ENCODE data around the gene RAB3D. TPM values are rescaled to one million over a fixed set of nuclear protein-coding genes. Genes with fewer than 3 reads are reported as not detected.

Gene RAB3D
- polyA plus RNA-seq, 5 donors, result 13.6 to 22.3 (median 16.6) TPM

GRCh38 chr19:11304936-11305335 is 34.5 kb downstream of the RAB3D start:
- no peak for DNase-seq

GRCh38 chr19:11300811-11301120 is 38.7 kb downstream of the RAB3D start:
- no peak for DNase-seq

- DNase-seq, result no peak
These were observed 39.3 kb downstream of the RAB3D start for GRCh38 chr19:11299946-11300810.

GRCh38 chr19:11296264-11296663 is 43.2 kb downstream of the RAB3D start:
- DNase-seq, result no peak

GRCh38 chr19:11295665-11296245 is 43.7 kb downstream of the RAB3D start, which contains the start of gene TSPAN16:
TSPAN16 (plus strand) TSS chr19:11296160; CDS start chr19:11296298, 138 bp downstream.
- DNase-seq, result no peak

- no peak for DNase-seq
These were observed 44.3 kb downstream of the RAB3D start for GRCh38 chr19:11295180-11295579.

- peak; percentile 94 to 95 for DNase-seq
These were observed 45.7 kb downstream of the RAB3D start for GRCh38 chr19:11293433-11294389.

- DNase-seq, result no peak
These were observed 47.5 kb downstream of the RAB3D start for GRCh38 chr19:11291991-11292390.

GRCh38 chr19:11291415-11291814 is 48.0 kb downstream of the RAB3D start:
- DNase-seq, result no peak

GRCh38 chr19:11290256-11290655 is 49.2 kb downstream of the RAB3D start:
- DNase-seq, result no peak

- no peak for DNase-seq
These were observed 51.1 kb downstream of the RAB3D start for GRCh38 chr19:11288349-11288748.

GRCh38 chr19:11286312-11286974 is 53.0 kb downstream of the RAB3D start:
- DNase-seq, result peak; percentile 79 to 83

GRCh38 chr19:11284515-11284914 is 54.9 kb downstream of the RAB3D start:
- DNase-seq, result no peak

GRCh38 chr19:11281356-11282049 is 58.0 kb downstream of the RAB3D start:
- no peak for DNase-seq

GRCh38 chr19:11279505-11280236 is 59.8 kb downstream of the RAB3D start:
- DNase-seq, result no peak

- DNase-seq, result no peak
These were observed 60.8 kb downstream of the RAB3D start for GRCh38 chr19:11278670-11279069.

GRCh38 chr19:11274533-11275086 is 64.8 kb downstream of the RAB3D start:
- DNase-seq, result no peak

- no peak for DNase-seq
These were observed 65.5 kb downstream of the RAB3D start for GRCh38 chr19:11273989-11274388.

- DNase-seq, result no peak
These were observed 66.2 kb downstream of the RAB3D start for GRCh38 chr19:11273296-11273695.
